Heart left ventricle (tissue), 16 donors: Measurements from ENCODE around the gene SLC25A40. TPM values are rescaled to one million over a fixed set of nuclear protein-coding genes. Genes with fewer than 3 reads are reported as not detected.

Source experiments
- ATAC-seq, 4 donors: fragments of 200-7000 bp; cut with Tn5 transposase; one replicate each; pipeline ENCODE4 v1.9.1; 2020 to 2022; ENCODE audit warnings: moderate library complexity in 4 of 4, mild to moderate bottlenecking in 3 of 4, moderate number of reproducible peaks in 1 of 4
- DNase-seq, 5 donors: peaks; one replicate each; pipeline ENCODE4 v3.0.0-alpha.2; 2020
- H3K27ac ChIP-seq, 12 donors: fragments of 200-600 bp; sonication (generic) in 4 of 12; one replicate each; pipeline versions ENCODE4 v1.5.0 to v1.8.0; 2016 to 2022; ENCODE audit warnings: mild to moderate bottlenecking in 2 of 12
- H3K27me3 ChIP-seq, 9 donors: fragments of 200-600 bp; sonication (generic) in 2 of 9; one replicate each; pipeline versions ENCODE4 v1.5.1 to v1.8.0; 2016 to 2022; ENCODE audit warnings: mild to moderate bottlenecking in 3 of 9
- H3K36me3 ChIP-seq, 9 donors: fragments of 200-600 bp; sonication (generic) in 2 of 9; one replicate each; pipeline versions ENCODE4 v1.5.0 to v1.8.0; 2018 to 2022; ENCODE audit warnings: mild to moderate bottlenecking in 2 of 9
- H3K4me1 ChIP-seq, 12 donors: fragments of 200-600 bp; sonication (generic) in 4 of 12; one replicate each; pipeline versions ENCODE4 v1.5.0 to v1.8.0; 2016 to 2022; ENCODE audit warnings: mild to moderate bottlenecking in 3 of 12
- H3K4me3 ChIP-seq, 12 donors: fragments of 200-600 bp; sonication (generic) in 4 of 12; one replicate each; pipeline versions ENCODE4 v1.5.0 to v1.8.0; 2017 to 2022; ENCODE audit warnings: mild to moderate bottlenecking in 9 of 12, moderate library complexity in 4 of 12
- H3K9me3 ChIP-seq, 12 donors: fragments of 200-600 bp; sonication (generic) in 4 of 12; one replicate each; pipeline versions ENCODE4 v1.5.0 to v1.8.0; 2016 to 2022; ENCODE audit warnings: mild to moderate bottlenecking in 1 of 12
- CTCF ChIP-seq, 12 donors: fragments of 200-600 bp; sonication (generic) in 4 of 12; IDR thresholded peaks; one replicate each; pipeline versions ENCODE4 v1.5.0 to v1.8.0; 2018 to 2022; ENCODE audit warnings: antibody characterized with exemption in 12 of 12, mild to moderate bottlenecking in 5 of 12
- POLR2A ChIP-seq, 2 donors: fragments of 450-650 bp; IDR thresholded peaks; one replicate each; pipeline ENCODE4 v1.6.1; 2017; ENCODE audit warnings: antibody characterized with exemption in 2 of 2, mild to moderate bottlenecking in 2 of 2, moderate library complexity in 2 of 2
- whole genome bisulfite sequencing, 4 donors: extraction: QIAGEN DNeasy Blood & Tissue Kit in 2 of 4; methylation state at CpG; one replicate each; pipeline versions ENCODE4 v1.1.5 to v1.1.7; 2013 to 2018; 5-methylcytosine and 5-hydroxymethylcytosine counted together
- intact Hi-C, 10 donors: fragments of 100-400 bp; cut with DNase I; formaldehyde crosslinking; loops; one replicate each; pipeline versions ENCODE4 v1.11.1 to v1.14.2; 2022
- polyA plus RNA-seq, 2 donors: library from polyadenylated mRNA; stranded (reverse); fragments of 200-250 nt; gene quantifications; one replicate each; pipeline ENCODE4 v1.2.3, GENCODE V29; 2013
- total RNA-seq, 9 donors: library from RNA; depleted of rRNA in 2 of 9; stranded (reverse); fragments of >200 nt in 2 of 9; fragmentation: NEBNext Ultra II Directional in 3 of 9; extraction: Animal tissue kit (Norgen Biotek cat#: 25700) in 3 of 9; gene quantifications; one replicate each; pipeline versions ENCODE4 v1.1.0 to v1.2.4, GENCODE V29; 2016 to 2023
- donor health status: ischemic (EF 13 %, LVEDD 7.1; RV severe dilation, severe dysfunction).
- donor health status: healthy with polysubstance abuse.
- donor health status: DM: no; HTN: yes; CAD: no.
- donor health status: DM: no; HTN: no; CAD: no.
- donor health status: ischemic (EF 25% LVEDD 6.9; RV normal size, moderate dysfunction).
- donor health status: ischemic (EF 25% LVEDD 5.7; RV mildly dilated, moderate dysfunction).
- donor health status: healthy.
- donor health status: DM: yes; HTN: yes; CAD: no.
- donor health status: ischemic (EF 35%, LVEDD 5.7; RV mildly dilated, moderate dysfunction).
- donor health status: nonischemic (EF 11% LVEDD 7.7; RV severe dilation, severe dysfunction).
- donor health status: DM: yes; HTN: yes; CAD: no.
- donor health status: PGD.
- donor health status: ischemic (EF 29% LVEDD 5.4; RV normal size, mild dysfunction).
- donor health status: nonischemic (EF 23%, LVEDD 6.1; RV moderate dilation, normal function).

The SLC25A40 gene
- total and polyA plus RNA-seq, 11 donors, result 6.0 to 29.1 (median 22.1) TPM

DNA sequence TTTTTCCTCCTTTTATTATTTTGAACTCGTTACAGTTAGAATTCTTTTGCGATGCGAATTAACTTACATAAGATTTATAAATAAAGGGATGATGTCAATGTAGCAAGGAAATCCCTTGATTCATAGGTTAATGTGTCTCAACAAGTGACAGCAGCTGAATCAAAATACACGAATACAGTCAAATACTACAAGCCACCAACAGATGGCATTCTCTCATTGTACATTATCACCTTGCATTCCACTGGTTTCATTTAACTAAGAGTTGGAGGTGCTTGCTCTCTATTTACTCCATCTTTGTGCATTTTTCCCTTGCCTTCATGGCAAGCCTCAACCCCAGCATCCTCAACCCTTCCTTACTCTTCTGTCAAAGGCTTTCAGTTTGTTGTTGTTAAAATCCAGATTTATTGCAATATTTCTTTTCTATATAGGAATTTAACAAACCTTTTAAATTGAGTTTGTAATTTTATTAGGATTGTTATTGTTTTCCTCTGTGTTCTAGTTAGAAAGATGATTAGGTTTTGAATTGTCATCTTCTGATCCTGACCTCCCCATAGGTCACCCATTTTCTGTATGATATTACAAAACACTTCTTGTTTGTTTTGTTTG is 78.3 kb downstream of the SLC25A40 start:
- H3K4me1 ChIP-seq, result no peaks in the 10 kb centered on the region
- peak in 2 of 4 donors; percentile 34 to 41 for ATAC-seq
- intact Hi-C loops, result loop anchor here (2.0 to 10.0 kb wide), 9 partner anchors 77 to 377 kb away; partner anchors contain the start of genes DBF4 (in 1 of the 10) and SLC25A40 (in 1 of the 10)

GRCh38 chr7:87797395-87797794 is 78.8 kb downstream of the SLC25A40 start:
- Histone ChIP-seq H3K4me3 (no peak overlapping the region), H3K4me1 (no peaks in the 10 kb centered on the region), H3K27ac (no peak overlapping the region), H3K27me3 (no peaks in the 10 kb centered on the region), H3K9me3 (peaks cover 0 to 16% (median 0%) of the 10 kb centered on the region in 12 donors), H3K36me3 (no peaks in the 10 kb centered on the region)
- TF ChIP-seq CTCF (IDR thresholded peaks at IDR 0.05), result no peak
- TF ChIP-seq POLR2A (IDR thresholded peaks at IDR 0.05), result no peak
- ATAC-seq, result no peak
- 33 to 48% (median 39%) methylated on average over 1 of the region's 1 CpG for WGBS, 4 donors
- DNase-seq, result no peak
- intact Hi-C loops, result loop anchor here (2.0 to 10.0 kb wide), 8 partner anchors 77 to 377 kb away; partner anchors contain the start of genes DBF4 (in 1 of the 10) and SLC25A40 (in 1 of the 10)

More for the DNA sequence above, 78.3 kb downstream of the SLC25A40 start:
- Histone ChIP-seq H3K27me3 (no peaks in the 10 kb centered on the region), H3K4me3 (no peak overlapping the region), H3K9me3 (peaks cover 0 to 16% (median 0%) of the 10 kb centered on the region in 12 donors), H3K27ac (no peak overlapping the region), H3K36me3 (no peaks in the 10 kb centered on the region)
- no peak for TF ChIP-seq POLR2A (IDR thresholded peaks at IDR 0.05)
- peak; percentile 37 to 70 (median 52) for TF ChIP-seq CTCF (IDR thresholded peaks at IDR 0.05)
- WGBS, 4 donors, result 2 to 4% (median 3%) methylated on average over 4 of the region's 4 CpGs
- DNase-seq, result no peak

- Histone ChIP-seq H3K27ac (no peak overlapping the region), H3K4me1 (no peaks in the 10 kb centered on the region), H3K4me3 (no peak overlapping the region), H3K27me3 (no peaks in the 10 kb centered on the region), H3K9me3 (no peaks in the 10 kb centered on the region), H3K36me3 (no peaks in the 10 kb centered on the region)
- DNase-seq, result no peak
- no peak for ATAC-seq
- intact Hi-C loops, result no loop called here
- TF ChIP-seq CTCF (IDR thresholded peaks at IDR 0.05) (no peak), POLR2A (IDR thresholded peaks at IDR 0.05) (no peak)
- 76 to 87% (median 83%) methylated on average over 3 to 4 of the region's 4 CpGs for WGBS, 4 donors
These were observed 90.7 kb downstream of the SLC25A40 start for GRCh38 chr7:87785368-87785995.

DNA sequence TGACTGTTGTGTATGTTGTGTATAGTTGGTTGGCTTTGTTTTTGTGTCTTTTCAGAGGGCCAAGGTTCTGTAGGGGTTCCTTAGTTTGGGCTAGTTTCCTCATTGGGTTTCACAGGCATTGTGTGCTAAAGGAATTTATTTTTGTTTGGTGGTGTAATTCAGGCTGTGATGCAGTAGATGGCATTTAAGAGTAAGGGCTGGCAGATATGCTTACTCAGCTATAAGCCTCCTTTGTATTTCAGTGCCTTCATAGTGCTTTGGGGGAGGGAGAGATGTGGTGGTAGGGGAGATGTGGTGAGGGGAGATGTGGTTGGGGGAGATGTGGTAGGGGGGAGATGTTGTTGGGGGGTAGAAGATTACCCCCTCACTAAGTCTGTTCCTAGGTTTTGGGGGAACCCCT is 91.7 kb downstream of the SLC25A40 start:
- no peaks in the 10 kb centered on the region for H3K4me1 ChIP-seq
- no peaks in the 10 kb centered on the region for H3K27me3 ChIP-seq
- TF ChIP-seq CTCF (IDR thresholded peaks at IDR 0.05), result no peak
- no peak for TF ChIP-seq POLR2A (IDR thresholded peaks at IDR 0.05)
- intact Hi-C loops, result no loop called here
- H3K9me3 ChIP-seq, result peaks cover 0 to 7% (median 0%) of the 10 kb centered on the region in 12 donors
- no peak overlapping the region for H3K4me3 ChIP-seq
- DNase-seq (no peak), ATAC-seq (no peak)
- no peak overlapping the region for H3K27ac ChIP-seq
- no peaks in the 10 kb centered on the region for H3K36me3 ChIP-seq
